ENCODE results near the gene DDC.

GRCh38 chr7:50423860-50424259 is 141.3 kb downstream of the DDC start:
- TF ChIP-seq, protein P1, sequence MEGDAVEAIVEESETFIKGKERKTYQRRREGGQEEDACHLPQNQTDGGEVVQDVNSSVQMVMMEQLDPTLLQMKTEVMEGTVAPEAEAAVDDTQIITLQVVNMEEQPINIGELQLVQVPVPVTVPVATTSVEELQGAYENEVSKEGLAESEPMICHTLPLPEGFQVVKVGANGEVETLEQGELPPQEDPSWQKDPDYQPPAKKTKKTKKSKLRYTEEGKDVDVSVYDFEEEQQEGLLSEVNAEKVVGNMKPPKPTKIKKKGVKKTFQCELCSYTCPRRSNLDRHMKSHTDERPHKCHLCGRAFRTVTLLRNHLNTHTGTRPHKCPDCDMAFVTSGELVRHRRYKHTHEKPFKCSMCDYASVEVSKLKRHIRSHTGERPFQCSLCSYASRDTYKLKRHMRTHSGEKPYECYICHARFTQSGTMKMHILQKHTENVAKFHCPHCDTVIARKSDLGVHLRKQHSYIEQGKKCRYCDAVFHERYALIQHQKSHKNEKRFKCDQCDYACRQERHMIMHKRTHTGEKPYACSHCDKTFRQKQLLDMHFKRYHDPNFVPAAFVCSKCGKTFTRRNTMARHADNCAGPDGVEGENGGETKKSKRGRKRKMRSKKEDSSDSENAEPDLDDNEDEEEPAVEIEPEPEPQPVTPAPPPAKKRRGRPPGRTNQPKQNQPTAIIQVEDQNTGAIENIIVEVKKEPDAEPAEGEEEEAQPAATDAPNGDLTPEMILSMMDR (IDR thresholded peaks at IDR 0.05): no peak
- TF ChIP-seq POLR2A (IDR thresholded peaks at IDR 0.05): no peak
